Endodermal cell (in vitro differentiated cells): ENCODE measurements around the gene ZNF768. TPM values are rescaled to one million over a fixed set of nuclear protein-coding genes. Genes with fewer than 3 reads are reported as not detected.

Source experiments
- DNase-seq: peaks from one replicate; pipeline ENCODE4 v3.0.0-alpha.2; 2017
- H3K27ac ChIP-seq: 2 replicates; pipeline ENCODE4 v1.5.1; 2013; ENCODE audit warnings: mild to moderate bottlenecking, low read depth, low read length, moderate library complexity
- H3K27me3 ChIP-seq: 2 replicates; pipeline ENCODE4 v1.6.1; 2013; ENCODE audit warnings: mild to moderate bottlenecking, low read length, moderate library complexity; ENCODE audit not compliant: insufficient read depth, control insufficient read depth, poor library complexity, severe bottlenecking
- H3K36me3 ChIP-seq: 2 replicates; pipeline ENCODE4 v1.7.0; 2013; ENCODE audit warnings: mild to moderate bottlenecking, low read length, moderate library complexity; ENCODE audit not compliant: control insufficient read depth, insufficient read depth
- H3K4me1 ChIP-seq: one replicate; pipeline ENCODE4 v1.7.0; 2013; ENCODE audit warnings: low read length; ENCODE audit not compliant: control insufficient read depth, insufficient read depth
- H3K4me3 ChIP-seq: 2 replicates; pipeline ENCODE4 v1.5.1; 2013; ENCODE audit warnings: mild to moderate bottlenecking, low read length, moderate library complexity
- H3K9ac ChIP-seq: 2 replicates; pipeline ENCODE4 v1.6.1; 2013; ENCODE audit warnings: mild to moderate bottlenecking, low read length, moderate library complexity; ENCODE audit not compliant: poor library complexity, severe bottlenecking; ENCODE audit errors: extremely low read depth
- H3K9me3 ChIP-seq: 2 replicates; pipeline ENCODE4 v1.6.1; 2013; ENCODE audit warnings: mild to moderate bottlenecking, low read length, moderate library complexity; ENCODE audit not compliant: control insufficient read depth
- H3K27ac Mint-ChIP-seq: 2 replicates; pipeline ENCODE4 v1.8.0; 2020; ENCODE audit warnings: mixed read lengths
- H3K27me3 Mint-ChIP-seq: 2 replicates; pipeline ENCODE4 v1.8.0; 2021; ENCODE audit warnings: mild to moderate bottlenecking, mixed read lengths; ENCODE audit not compliant: insufficient read depth
- H3K36me3 Mint-ChIP-seq: 2 replicates; pipeline ENCODE4 v1.8.0; 2020; ENCODE audit warnings: low read depth, mixed read lengths
- H3K4me1 Mint-ChIP-seq: 2 replicates; pipeline ENCODE4 v1.8.0; 2020; ENCODE audit warnings: mixed read lengths
- H3K4me3 Mint-ChIP-seq: 2 replicates; pipeline ENCODE4 v1.8.0; 2020; ENCODE audit warnings: mild to moderate bottlenecking, moderate library complexity, mixed read lengths
- H3K9me3 Mint-ChIP-seq: 2 replicates; pipeline ENCODE4 v1.8.0; 2020; ENCODE audit warnings: mild to moderate bottlenecking, mixed read lengths
- CTCF ChIP-seq: fragments of 200-600 bp; sonication (generic); conservative IDR thresholded peaks from 2 replicates; pipeline ENCODE4 v1.5.0; 2021; ENCODE audit warnings: antibody characterized with exemption, mild to moderate bottlenecking
- WGBS, 2 experiments: methylation state at CpG; one replicate each; pipeline versions ENCODE4 v1.1.5 to v1.1.7; 2013; ENCODE audit warnings: missing lambda C conversion rate in 2 of 2, mixed read lengths in 1 of 2; ENCODE audit not compliant: insufficient coverage in 1 of 2, insufficient read length in 1 of 2; 5-methylcytosine and 5-hydroxymethylcytosine counted together
- total RNA-seq, 2 donors: library from RNA; stranded (reverse); fragmentation: NEBNext Ultra II Directional in 1 of 2; extraction: Animal tissue kit (Norgen Biotek cat#: 25700) in 1 of 2; gene quantifications; 2 replicates in 1 of 2; 3 replicates in 1 of 2; pipeline ENCODE4 v1.2.1, GENCODE V29; 2021

Gene ZNF768
- total RNA-seq, 2 donors from 2014 or later, result 47.0 to 59.2 TPM

GRCh38 chr16:30570636-30571444 is 44.5 kb upstream of the ZNF768 start:
- DNase-seq, result peak; percentile 76
- H3K9me3 ChIP-seq, result no peaks in the 10 kb centered on the region
- peak overlapping the region; percentile 50 for H3K9ac ChIP-seq
- Mint-ChIP-seq H3K4me3 (peak overlapping the region; percentile 76), H3K27ac (peak overlapping the region; percentile 92), H3K9me3 (no peaks in the 10 kb centered on the region), H3K36me3 (peaks cover 3% of the 10 kb centered on the region), H3K27me3 (peaks cover 8% of the 10 kb centered on the region), H3K4me1 (peaks cover 12% of the 10 kb centered on the region)
- peak overlapping the region; percentile 88 for H3K4me3 ChIP-seq
- H3K4me1 ChIP-seq, result peaks cover 6% of the 10 kb centered on the region
- H3K27me3 ChIP-seq, result no peaks in the 10 kb centered on the region
- 1 to 24% methylated on average over 12 to 22 of the region's 22 CpGs for WGBS, 2 experiments
- no peak for TF ChIP-seq CTCF
- no peaks in the 10 kb centered on the region for H3K36me3 ChIP-seq
- H3K27ac ChIP-seq, result peak overlapping the region; percentile 72

GRCh38 chr16:30569746-30570635 is 43.6 kb upstream of the ZNF768 start:
- Mint-ChIP-seq H3K27ac (no peak overlapping the region), H3K27me3 (peaks cover 13% of the 10 kb centered on the region), H3K4me1 (peaks cover 12% of the 10 kb centered on the region), H3K4me3 (no peak overlapping the region), H3K36me3 (peaks cover 2% of the 10 kb centered on the region), H3K9me3 (no peaks in the 10 kb centered on the region)
- peaks cover 6% of the 10 kb centered on the region for H3K4me1 ChIP-seq
- no peak overlapping the region for H3K4me3 ChIP-seq
- H3K27ac ChIP-seq, result no peak overlapping the region
- H3K9me3 ChIP-seq, result no peaks in the 10 kb centered on the region
- H3K27me3 ChIP-seq, result no peaks in the 10 kb centered on the region
- WGBS, 2 experiments, result 96 to 98% methylated on average over 29 to 44 of the region's 44 CpGs
- TF ChIP-seq CTCF, result no peak
- no peaks in the 10 kb centered on the region for H3K36me3 ChIP-seq
- H3K9ac ChIP-seq, result no peak overlapping the region
- DNase-seq, result no peak

- Mint-ChIP-seq H3K36me3 (no peaks in the 10 kb centered on the region), H3K9me3 (no peaks in the 10 kb centered on the region), H3K4me3 (no peak overlapping the region), H3K27ac (no peak overlapping the region), H3K27me3 (peaks cover 13% of the 10 kb centered on the region), H3K4me1 (peaks cover 12% of the 10 kb centered on the region)
- 90% methylated on average over 3 of the region's 3 CpGs for WGBS, 2 experiments
- Histone ChIP-seq H3K4me3 (no peak overlapping the region), H3K27me3 (no peaks in the 10 kb centered on the region), H3K9ac (no peak overlapping the region), H3K9me3 (no peaks in the 10 kb centered on the region), H3K27ac (no peak overlapping the region), H3K36me3 (no peaks in the 10 kb centered on the region), H3K4me1 (peaks cover 6% of the 10 kb centered on the region)
- TF ChIP-seq CTCF, result no peak
- no peak for DNase-seq
Measured at GRCh38 chr16:30569281-30569680, 42.9 kb upstream of the ZNF768 start.
